Glomerular endothelial cell (primary cell): ENCODE measurements around the gene ALOX12B. TPM values are rescaled to one million over a fixed set of nuclear protein-coding genes. Genes with fewer than 3 reads are reported as not detected.
"Not testable (repeated sequence)": the region's sequence is repeated elsewhere in the genome, so short reads cannot be mapped to it uniquely, and the experiment has no call there.

ENCODE experiments used
- DNase-seq: peaks from one replicate; pipeline ENCODE4 v3.0.0-alpha.2; 2011; ENCODE audit warnings: low read depth, low spot score; ENCODE audit errors: extremely low read depth
- total RNA-seq: library from RNA; depleted of rRNA; stranded (reverse); fragments of >200 nt; gene quantifications from 2 replicates; pipeline ENCODE4 v1.2.3, GENCODE V29; 2015

ALOX12B gene
- total RNA-seq, 1 donor from 2014 or later = not detected

GRCh38 chr17:8119581-8120519 is 32.3 kb upstream of the ALOX12B start:
- peak; percentile 96 for DNase-seq

- DNase-seq = peak; percentile 54
Observed at GRCh38 chr17:8118769-8119580, 31.5 kb upstream of the ALOX12B start.

- DNase-seq = no peak
Observed at GRCh38 chr17:8117980-8118768, 30.7 kb upstream of the ALOX12B start, which contains the start of gene ALOXE3. Gene ALOXE3 (minus strand): TSS chr17:8118514. CDS start chr17:8117990, 524 bp downstream.

GRCh38 chr17:8117367-8117979 is 30.0 kb upstream of the ALOX12B start:
- DNase-seq = no peak

GRCh38 chr17:8116776-8117175 is 29.3 kb upstream of the ALOX12B start:
- no peak for DNase-seq

GRCh38 chr17:8110907-8111306 is 23.4 kb upstream of the ALOX12B start:
- no peak for DNase-seq

GRCh38 chr17:8110456-8110804 is 22.9 kb upstream of the ALOX12B start:
- DNase-seq = no peak

GRCh38 chr17:8109661-8110455 is 22.3 kb upstream of the ALOX12B start:
- no peak for DNase-seq

GRCh38 chr17:8108972-8109660 is 21.6 kb upstream of the ALOX12B start:
- DNase-seq = no peak

- not testable (repeated sequence) for DNase-seq
Observed at GRCh38 chr17:8106980-8107379, 19.5 kb upstream of the ALOX12B start.

GRCh38 chr17:8105957-8106398 is 18.5 kb upstream of the ALOX12B start:
- no peak for DNase-seq

- no peak for DNase-seq
Observed at GRCh38 chr17:8104911-8105310, 17.4 kb upstream of the ALOX12B start.

GRCh38 chr17:8103549-8103948 is 16.0 kb upstream of the ALOX12B start:
- DNase-seq = no peak

GRCh38 chr17:8101721-8102120 is 14.2 kb upstream of the ALOX12B start:
- DNase-seq = no peak

GRCh38 chr17:8100763-8101162 is 13.2 kb upstream of the ALOX12B start:
- DNase-seq = no peak

GRCh38 chr17:8100111-8100510 is 12.6 kb upstream of the ALOX12B start:
- no peak for DNase-seq

GRCh38 chr17:8096541-8096940 is 9.0 kb upstream of the ALOX12B start:
- DNase-seq = no peak

GRCh38 chr17:8095361-8095760 is 7.8 kb upstream of the ALOX12B start:
- no peak for DNase-seq
